ENCODE results near the gene FAM181A. TPM values are rescaled to one million over a fixed set of nuclear protein-coding genes. Genes with fewer than 3 reads are reported as not detected.

The FAM181A gene
- total RNA-seq, 1 experiment from 2014 or later: not detected

GRCh38 chr14:93945070-93945399 lies 17.9 kb downstream of the FAM181A start:
- CTCF ChIA-PET: no interaction called here
- TF ChIP-seq, protein P1, sequence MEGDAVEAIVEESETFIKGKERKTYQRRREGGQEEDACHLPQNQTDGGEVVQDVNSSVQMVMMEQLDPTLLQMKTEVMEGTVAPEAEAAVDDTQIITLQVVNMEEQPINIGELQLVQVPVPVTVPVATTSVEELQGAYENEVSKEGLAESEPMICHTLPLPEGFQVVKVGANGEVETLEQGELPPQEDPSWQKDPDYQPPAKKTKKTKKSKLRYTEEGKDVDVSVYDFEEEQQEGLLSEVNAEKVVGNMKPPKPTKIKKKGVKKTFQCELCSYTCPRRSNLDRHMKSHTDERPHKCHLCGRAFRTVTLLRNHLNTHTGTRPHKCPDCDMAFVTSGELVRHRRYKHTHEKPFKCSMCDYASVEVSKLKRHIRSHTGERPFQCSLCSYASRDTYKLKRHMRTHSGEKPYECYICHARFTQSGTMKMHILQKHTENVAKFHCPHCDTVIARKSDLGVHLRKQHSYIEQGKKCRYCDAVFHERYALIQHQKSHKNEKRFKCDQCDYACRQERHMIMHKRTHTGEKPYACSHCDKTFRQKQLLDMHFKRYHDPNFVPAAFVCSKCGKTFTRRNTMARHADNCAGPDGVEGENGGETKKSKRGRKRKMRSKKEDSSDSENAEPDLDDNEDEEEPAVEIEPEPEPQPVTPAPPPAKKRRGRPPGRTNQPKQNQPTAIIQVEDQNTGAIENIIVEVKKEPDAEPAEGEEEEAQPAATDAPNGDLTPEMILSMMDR (IDR thresholded peaks at IDR 0.05; ENCODE audit: unreplicated experiment): no peak
- DNase-seq: no peak
- BruUV-seq (replicated peaks): no TSS peak
- Mint-ChIP-seq H3K4me1 (ENCODE audit: low read depth, unreplicated experiment) (peaks cover 47% of the 10 kb centered on the region), H3K27ac (ENCODE audit: unreplicated experiment) (no peak overlapping the region), H3K27me3 (ENCODE audit: unreplicated experiment) (no peaks in the 10 kb centered on the region), H3K9me3 (ENCODE audit: low read depth, unreplicated experiment) (no peaks in the 10 kb centered on the region), H3K4me3 (ENCODE audit: low read depth, unreplicated experiment) (no peak overlapping the region), H3K36me3 (ENCODE audit: insufficient read depth, unreplicated experiment) (peaks cover 16% of the 10 kb centered on the region)
- intact Hi-C loops (cut with micrococcal nuclease; ENCODE audit: unreplicated experiment): no loop called here

DNA sequence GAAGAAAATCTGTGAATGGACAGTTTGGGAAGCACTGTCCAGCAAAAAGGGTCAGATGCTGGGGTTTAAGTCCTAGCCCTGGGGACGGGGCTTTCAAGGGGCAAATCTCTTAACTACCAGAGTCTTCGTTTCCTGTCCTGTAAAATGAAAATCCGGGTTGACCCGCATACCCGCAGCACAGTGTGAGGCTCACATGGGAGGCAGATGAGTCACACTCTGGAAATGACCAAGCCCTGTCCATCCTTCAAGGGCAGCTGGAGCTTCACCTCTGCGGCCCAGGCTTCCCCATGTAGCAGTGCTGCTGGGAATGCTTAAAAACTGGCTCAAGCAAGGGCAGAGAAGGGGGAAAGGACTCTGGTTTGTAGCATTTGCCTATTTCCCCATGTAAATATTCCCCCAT lies 19.0 kb downstream of the FAM181A start:
- Mint-ChIP-seq H3K27me3 (ENCODE audit: unreplicated experiment) (no peaks in the 10 kb centered on the region), H3K36me3 (ENCODE audit: insufficient read depth, unreplicated experiment) (peaks cover 7% of the 10 kb centered on the region), H3K4me3 (ENCODE audit: low read depth, unreplicated experiment) (no peak overlapping the region), H3K9me3 (ENCODE audit: low read depth, unreplicated experiment) (no peaks in the 10 kb centered on the region), H3K27ac (ENCODE audit: unreplicated experiment) (no peak overlapping the region), H3K4me1 (ENCODE audit: low read depth, unreplicated experiment) (peaks cover 37% of the 10 kb centered on the region)
- CTCF ChIA-PET: interaction anchor here (0.5 to 1.1 kb wide), 3 partner anchors 13 to 50 kb away, joined by 3 read pairs; no protein-coding TSS in a partner anchor
- peak; percentile 20 for DNase-seq
- TF ChIP-seq, protein P1 (IDR thresholded peaks at IDR 0.05; ENCODE audit: unreplicated experiment): no peak
- intact Hi-C loops (cut with micrococcal nuclease; ENCODE audit: unreplicated experiment): no loop called here
- no TSS peak for BruUV-seq (replicated peaks)

GRCh38 chr14:93946541-93947090 lies 19.5 kb downstream of the FAM181A start:
- Mint-ChIP-seq H3K4me3 (ENCODE audit: low read depth, unreplicated experiment) (no peak overlapping the region), H3K27me3 (ENCODE audit: unreplicated experiment) (no peaks in the 10 kb centered on the region), H3K36me3 (ENCODE audit: insufficient read depth, unreplicated experiment) (peaks cover 2% of the 10 kb centered on the region), H3K4me1 (ENCODE audit: low read depth, unreplicated experiment) (peaks cover 31% of the 10 kb centered on the region), H3K27ac (ENCODE audit: unreplicated experiment) (no peak overlapping the region), H3K9me3 (ENCODE audit: low read depth, unreplicated experiment) (no peaks in the 10 kb centered on the region)
- BruUV-seq (replicated peaks): no TSS peak
- TF ChIP-seq, protein P1 (IDR thresholded peaks at IDR 0.05; ENCODE audit: unreplicated experiment): no peak
- CTCF ChIA-PET: interaction anchor here (0.5 to 1.1 kb wide), 3 partner anchors 13 to 50 kb away, joined by 3 read pairs; no protein-coding TSS in a partner anchor
- intact Hi-C loops (cut with micrococcal nuclease; ENCODE audit: unreplicated experiment): no loop called here
- no peak for DNase-seq

DNA sequence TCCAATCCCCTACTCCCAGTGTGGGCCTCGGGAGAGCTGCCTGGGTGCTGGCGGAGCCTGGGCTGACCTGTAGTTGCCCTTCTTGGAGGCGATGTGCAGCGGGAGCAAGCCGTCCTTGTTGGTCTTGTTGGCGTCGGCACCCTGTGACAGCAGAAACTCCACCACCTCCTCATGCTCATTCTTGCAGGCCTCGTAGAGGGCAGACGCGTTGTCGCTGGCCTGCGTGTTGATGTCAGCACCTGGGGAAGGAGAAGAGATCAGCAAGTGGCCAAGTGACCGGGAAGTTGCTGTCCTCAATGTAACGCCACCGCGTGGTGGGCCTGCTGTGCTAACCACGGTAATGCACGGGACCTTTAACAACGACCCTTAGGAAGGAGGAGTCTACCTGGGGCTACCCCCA lies 20.1 kb downstream of the FAM181A start:
- no peaks in the 10 kb centered on the region for H3K36me3 Mint-ChIP-seq (ENCODE audit: insufficient read depth, unreplicated experiment)
- no peak for DNase-seq
- BruUV-seq (replicated peaks): no TSS peak
- H3K27ac Mint-ChIP-seq (ENCODE audit: unreplicated experiment): no peak overlapping the region
- no peaks in the 10 kb centered on the region for H3K27me3 Mint-ChIP-seq (ENCODE audit: unreplicated experiment)
- H3K4me1 Mint-ChIP-seq (ENCODE audit: low read depth, unreplicated experiment): peaks cover 25% of the 10 kb centered on the region
- intact Hi-C loops (cut with micrococcal nuclease; ENCODE audit: unreplicated experiment): no loop called here
- no peaks in the 10 kb centered on the region for H3K9me3 Mint-ChIP-seq (ENCODE audit: low read depth, unreplicated experiment)
- no peak overlapping the region for H3K4me3 Mint-ChIP-seq (ENCODE audit: low read depth, unreplicated experiment)
- CTCF ChIA-PET: no interaction called here
- TF ChIP-seq, protein P1 (IDR thresholded peaks at IDR 0.05; ENCODE audit: unreplicated experiment): no peak

All from Calu3 (cell line).